ENCODE measurements around the gene NKTR.

NKTR gene

DNA sequence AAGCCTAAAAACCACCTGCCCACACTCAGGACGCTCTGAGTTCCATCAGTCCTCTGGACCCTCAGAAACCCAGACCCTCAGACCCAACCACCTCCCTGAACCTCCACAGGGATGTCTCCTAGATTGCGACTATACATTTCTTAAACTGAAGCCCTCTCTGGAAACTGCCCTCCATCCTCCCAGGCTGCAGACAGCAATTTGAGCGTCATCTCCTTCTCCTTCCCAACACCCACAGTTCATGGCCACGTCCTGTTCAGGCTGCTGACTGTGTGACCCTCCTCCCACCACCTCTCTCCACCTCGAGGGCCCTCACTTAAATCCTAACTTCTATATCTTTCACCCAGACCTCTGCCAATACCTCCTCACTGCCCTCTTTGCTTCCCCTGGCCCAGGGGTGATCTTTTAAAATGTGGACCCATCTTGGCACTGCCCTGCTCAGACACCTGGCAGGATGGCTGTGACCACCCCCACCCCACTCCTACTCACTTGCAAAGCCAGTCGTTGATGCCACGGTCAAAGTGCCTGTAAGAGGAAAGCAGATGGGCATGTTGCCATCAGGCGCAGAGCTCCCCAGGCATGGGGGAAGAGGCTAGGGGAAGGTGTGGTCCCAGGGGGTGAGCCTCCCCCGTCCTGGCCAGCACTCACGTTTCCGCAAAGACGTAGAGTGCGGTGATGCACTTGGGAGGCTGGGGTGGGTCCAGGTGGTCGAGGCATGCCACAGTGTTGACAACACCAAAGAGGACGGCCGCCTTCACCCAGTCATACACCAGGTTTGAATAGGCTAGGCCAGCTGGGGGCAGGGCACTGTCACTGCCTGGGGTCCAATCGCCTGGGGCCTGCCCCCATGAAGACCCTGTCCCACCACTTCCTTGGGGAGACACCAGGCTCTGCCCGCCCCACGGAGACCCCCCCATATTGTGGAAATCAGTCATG lies 96.1 kb downstream of the NKTR start:
- DNase-seq (ENCODE audit: low spot score), result no peak

DNA sequence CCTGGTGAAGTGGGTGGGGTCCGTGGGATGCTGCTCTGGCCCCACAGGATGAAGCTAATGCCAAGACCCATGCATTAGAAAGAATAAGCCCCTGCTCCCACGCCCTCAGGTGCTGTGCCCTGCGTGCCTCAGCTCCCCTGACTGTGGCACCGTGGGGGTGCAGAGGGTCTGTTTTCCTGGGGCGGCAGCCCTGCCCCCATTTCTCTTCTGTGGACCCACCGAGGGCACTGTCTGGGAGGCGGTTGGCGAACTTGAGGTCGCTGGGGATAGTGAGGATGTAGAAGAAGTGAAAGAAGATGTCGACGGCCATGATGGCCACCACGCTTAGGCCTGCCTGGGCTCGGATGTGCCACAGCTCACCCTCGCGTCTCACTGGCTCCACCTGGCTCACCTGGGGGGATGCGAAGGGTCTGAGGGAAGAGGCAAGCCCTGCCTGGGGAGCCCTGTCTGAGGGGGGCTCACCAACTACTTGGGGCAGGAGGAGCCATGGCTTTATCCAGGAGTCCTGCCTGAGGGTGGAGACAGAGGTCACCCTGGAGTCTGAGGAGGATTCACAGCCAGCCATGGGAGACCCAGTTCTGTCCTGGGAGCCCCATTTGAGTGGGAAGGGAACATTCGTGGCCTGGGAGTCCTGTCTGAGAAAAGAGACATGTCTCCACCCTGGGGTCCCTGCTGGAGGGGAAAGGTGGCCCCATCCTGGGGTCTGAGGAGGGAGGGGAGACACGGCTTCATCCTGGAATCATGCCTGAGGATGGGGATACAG lies 97.0 kb downstream of the NKTR start:
- DNase-seq (ENCODE audit: low spot score), result no peak

Data from hematopoietic multipotent progenitor cell treated with erythropoietin and hydrocortisone succinate and interleukin-3 and kit ligand, for 15 days (in vitro differentiated cells).